Fibroblast of pulmonary artery (primary cell): ENCODE measurements around the gene CCT5.

Source experiments
- DNase-seq: peaks from one replicate; pipeline ENCODE4 v3.0.0-alpha.2; 2010; ENCODE audit warnings: low read depth
- H3K4me3 ChIP-seq: replicated peaks from 2 replicates; pipeline ENCODE4 v1.5.1; 2011; ENCODE audit warnings: low read depth, mild to moderate bottlenecking, control low read depth, low read length, moderate library complexity
- TF ChIP-seq, protein P1 (sequence below): IDR thresholded peaks from 2 replicates; pipeline ENCODE4 v1.5.1; 2011; ENCODE audit warnings: mild to moderate bottlenecking, control low read depth, low read length, inconsistent platforms; ENCODE audit errors: missing control alignments

CCT5 gene

DNA sequence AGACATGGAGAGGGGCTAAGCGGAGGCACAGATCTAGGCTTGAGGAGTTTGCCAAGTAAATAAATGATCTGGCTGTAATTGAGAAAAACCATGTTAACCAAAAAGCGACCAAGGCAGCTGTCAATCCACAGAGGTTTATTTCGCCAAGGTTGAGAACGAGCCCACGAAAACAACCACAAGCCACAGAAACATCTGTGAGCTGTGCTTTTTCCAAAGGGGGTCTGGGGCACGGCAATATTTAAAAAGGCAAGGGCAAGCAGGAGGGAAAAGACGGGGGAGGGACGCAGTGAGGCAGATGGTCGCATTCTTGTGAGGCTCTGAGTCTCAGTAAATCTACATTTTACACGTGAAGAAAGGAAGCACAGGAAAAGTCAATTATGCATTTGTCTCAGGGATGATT, 25.4 kb downstream of the CCT5 start:
- TF ChIP-seq, protein P1, sequence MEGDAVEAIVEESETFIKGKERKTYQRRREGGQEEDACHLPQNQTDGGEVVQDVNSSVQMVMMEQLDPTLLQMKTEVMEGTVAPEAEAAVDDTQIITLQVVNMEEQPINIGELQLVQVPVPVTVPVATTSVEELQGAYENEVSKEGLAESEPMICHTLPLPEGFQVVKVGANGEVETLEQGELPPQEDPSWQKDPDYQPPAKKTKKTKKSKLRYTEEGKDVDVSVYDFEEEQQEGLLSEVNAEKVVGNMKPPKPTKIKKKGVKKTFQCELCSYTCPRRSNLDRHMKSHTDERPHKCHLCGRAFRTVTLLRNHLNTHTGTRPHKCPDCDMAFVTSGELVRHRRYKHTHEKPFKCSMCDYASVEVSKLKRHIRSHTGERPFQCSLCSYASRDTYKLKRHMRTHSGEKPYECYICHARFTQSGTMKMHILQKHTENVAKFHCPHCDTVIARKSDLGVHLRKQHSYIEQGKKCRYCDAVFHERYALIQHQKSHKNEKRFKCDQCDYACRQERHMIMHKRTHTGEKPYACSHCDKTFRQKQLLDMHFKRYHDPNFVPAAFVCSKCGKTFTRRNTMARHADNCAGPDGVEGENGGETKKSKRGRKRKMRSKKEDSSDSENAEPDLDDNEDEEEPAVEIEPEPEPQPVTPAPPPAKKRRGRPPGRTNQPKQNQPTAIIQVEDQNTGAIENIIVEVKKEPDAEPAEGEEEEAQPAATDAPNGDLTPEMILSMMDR, result no peak
- no peak overlapping the region for H3K4me3 ChIP-seq
- no peak for DNase-seq

DNA sequence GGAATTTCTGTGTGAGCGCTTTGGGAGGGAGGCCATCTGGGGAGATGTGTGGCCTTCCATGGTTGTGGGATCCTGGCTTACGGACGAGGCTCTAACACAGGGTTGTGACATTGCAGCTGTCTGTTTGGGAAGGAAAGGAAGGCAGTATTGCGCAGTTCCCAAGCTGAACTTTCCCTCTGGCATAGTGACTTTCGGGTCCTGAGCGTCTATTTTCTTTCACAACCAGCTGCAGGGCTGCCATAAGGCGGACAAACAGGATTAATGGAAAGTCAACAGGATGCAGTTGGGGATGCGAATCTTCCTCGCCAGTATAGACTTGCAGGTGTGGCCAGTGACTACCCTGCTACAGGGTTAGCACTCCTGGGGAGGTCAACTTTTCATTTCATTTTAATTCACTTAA, 25.9 kb downstream of the CCT5 start:
- no peak for DNase-seq
- H3K4me3 ChIP-seq, result no peak overlapping the region
- TF ChIP-seq, protein P1, result no peak

DNA sequence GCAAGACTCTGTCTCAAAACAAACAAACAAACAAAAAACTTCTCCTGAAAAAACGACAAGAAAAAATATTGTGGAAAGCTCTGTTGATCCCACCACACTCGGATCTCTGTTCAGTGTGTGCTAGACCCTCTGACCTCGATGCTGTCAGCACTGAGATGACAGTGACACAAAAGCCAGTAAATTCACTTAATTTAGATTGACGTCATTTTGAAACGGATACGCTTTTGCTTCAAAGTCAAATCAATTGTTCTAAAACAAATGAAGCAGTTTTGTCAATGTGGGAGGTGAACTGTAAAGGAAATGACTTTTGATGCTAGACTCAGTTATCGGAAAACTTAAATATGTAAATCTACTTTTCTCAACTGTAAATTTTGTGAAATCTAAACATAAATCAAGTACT, 26.6 kb downstream of the CCT5 start:
- no peak for DNase-seq
- H3K4me3 ChIP-seq, result no peak overlapping the region
- TF ChIP-seq, protein P1, result no peak

DNA sequence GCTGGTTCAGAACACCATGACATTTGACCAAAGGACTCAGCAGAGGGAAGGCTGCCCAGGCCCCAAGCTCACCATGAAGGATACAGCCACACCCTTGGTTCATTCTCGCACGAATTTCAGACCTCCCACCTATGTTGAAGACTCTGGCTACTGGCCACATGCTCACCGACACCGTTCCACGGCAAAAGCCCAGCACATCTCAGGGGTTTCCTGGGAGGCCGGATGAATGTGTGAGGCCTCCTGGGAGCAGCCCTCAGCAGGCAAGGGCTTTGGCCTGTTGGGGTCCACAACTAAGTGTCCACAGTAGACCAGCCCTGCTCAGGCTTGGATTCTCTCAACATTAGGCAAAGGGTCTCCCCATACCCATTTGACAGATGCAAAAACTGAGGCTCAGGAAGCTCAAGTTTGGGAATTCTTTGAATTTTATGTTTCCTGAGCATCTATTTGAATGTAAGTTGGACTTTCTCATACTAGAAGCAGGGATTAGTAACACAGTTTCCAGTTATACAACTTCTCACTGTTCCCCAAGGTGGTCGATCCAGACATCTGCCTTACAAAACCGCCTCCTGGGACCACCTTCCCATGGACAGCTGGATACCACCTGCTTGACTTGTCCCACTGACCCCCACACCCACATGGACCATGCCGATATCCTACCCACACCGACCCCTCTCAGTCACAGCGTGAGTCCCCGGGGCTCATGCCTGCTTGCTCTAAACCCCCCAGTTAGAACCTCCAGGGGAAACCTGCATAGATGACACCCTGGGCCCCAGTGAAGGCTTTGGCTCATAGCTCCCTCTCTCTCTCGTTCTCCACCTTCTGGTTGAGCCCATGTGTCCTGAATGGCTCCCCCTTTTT, 27.9 kb downstream of the CCT5 start:
- TF ChIP-seq, protein P1, result no peak
- DNase-seq, result no peak
- H3K4me3 ChIP-seq, result no peak overlapping the region

DNA sequence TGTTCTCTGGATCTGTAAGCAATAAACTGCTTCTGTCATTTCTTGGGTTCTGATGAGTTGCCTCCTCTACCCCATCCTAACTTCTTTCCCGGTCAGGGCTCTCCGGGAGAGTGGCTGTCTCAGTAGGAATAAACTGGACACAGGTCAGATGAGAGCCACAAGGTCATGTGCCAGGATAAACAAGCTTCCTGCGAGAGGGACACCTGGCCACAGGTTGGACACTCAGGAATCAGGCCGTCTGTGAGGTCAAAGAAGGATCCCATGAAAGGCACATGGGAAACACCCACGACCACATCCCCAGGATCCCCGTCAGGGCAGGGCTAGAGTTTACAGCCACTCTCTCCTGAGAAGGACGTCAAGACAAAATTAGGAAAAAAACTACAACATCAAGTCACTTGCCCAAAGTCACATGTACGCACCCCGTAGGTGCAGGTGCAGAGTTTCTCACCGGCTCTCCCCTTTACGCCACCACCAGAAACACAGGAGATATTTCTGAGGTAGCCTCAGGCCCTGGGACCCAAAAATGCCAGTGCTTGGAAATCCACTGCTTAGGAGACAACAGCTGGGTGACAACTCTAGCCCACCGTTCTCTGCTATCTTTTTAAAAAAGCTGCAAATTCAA, 28.7 kb downstream of the CCT5 start:
- no peak for DNase-seq
- H3K4me3 ChIP-seq, result no peak overlapping the region
- TF ChIP-seq, protein P1, result no peak

DNA sequence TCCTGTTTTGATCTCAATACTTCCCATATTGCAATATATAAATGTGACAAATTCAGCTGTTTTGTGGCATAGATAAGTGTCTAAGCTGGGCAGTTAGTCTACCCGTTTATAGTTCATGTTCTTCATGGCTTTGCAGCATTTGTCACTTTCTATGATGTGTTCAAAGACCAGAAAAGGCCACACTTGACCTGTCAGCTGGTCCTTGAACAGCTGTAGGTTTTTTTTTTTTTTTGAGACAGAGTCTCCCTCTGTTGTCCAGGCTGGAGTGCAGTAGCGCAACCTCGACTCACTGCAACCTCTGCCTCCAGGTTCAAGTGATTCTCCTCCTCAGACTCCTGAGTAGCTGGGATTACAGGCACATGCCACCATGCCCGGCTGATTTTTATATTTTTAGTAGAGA, 29.2 kb downstream of the CCT5 start:
- TF ChIP-seq, protein P1, result no peak

More for the DNA sequence above, 29.2 kb downstream of the CCT5 start:
- no peak overlapping the region for H3K4me3 ChIP-seq
- DNase-seq, result no peak
